GM23248 (cell line): Measurements from ENCODE around the gene HIGD1A.

Source experiments
- EZH2 ChIP-seq: fragments of 200-600 bp; sonication (generic); IDR thresholded peaks from 2 replicates; pipeline ENCODE4 v1.6.1; 2018; ENCODE audit warnings: antibody characterized with exemption, mild to moderate bottlenecking; ENCODE audit not compliant: insufficient read depth, poor library complexity, severe bottlenecking
- EZH2phosphoT487 ChIP-seq: fragments of 200-600 bp; sonication (generic); IDR thresholded peaks from 2 replicates; pipeline ENCODE4 v1.6.1; 2018; ENCODE audit warnings: antibody characterized with exemption, moderate library complexity, mild to moderate bottlenecking, low read depth; ENCODE audit not compliant: insufficient read depth

DNA sequence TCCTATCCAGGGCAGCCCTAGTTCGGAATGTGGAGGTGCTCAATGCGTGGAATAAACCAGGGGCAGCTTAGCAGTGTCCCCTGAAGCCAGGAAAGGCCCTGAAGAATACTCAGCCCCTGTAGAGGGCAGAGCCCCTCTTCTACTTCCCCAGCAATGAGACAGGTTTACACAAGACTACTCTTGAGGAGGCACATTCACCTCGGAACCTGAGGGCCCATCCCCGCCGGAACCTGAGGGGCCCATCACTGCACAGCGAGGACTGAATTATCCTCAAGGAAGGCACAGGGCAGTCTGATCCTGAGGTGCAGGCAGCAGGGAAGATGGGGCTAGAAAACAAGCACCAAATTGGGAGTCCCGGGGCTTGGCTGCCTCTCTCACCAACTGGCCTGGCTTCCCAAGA lies 53.5 kb downstream of the HIGD1A start:
- no peak for TF ChIP-seq EZH2
- no peak for TF ChIP-seq EZH2phosphoT487
